Lung microvascular endothelial cell (primary cell): ENCODE data around the gene IKZF1. TPM values are rescaled to one million over a fixed set of nuclear protein-coding genes. Genes with fewer than 3 reads are reported as not detected.

Experiments used
- DNase-seq, 2 donors: peaks; one replicate each; pipeline versions ENCODE4 v3.0.0 to v3.0.0-alpha.2; 2010; ENCODE audit warnings: low read depth in 2 of 2
- total RNA-seq: library from RNA; depleted of rRNA; stranded (reverse); fragments of >200 nt; gene quantifications from 2 replicates; pipeline ENCODE4 v1.2.1, GENCODE V29; 2014

IKZF1 gene
- total RNA-seq, 1 donor from 2014 or later = under 0.01 TPM

- DNase-seq = peak in 1 of 2 donors; percentile 8
Measured at GRCh38 chr7:50449501-50449880, 145.0 kb downstream of the IKZF1 start.

- peak; percentile 78 to 87 for DNase-seq
Measured at GRCh38 chr7:50449881-50450589, 145.5 kb downstream of the IKZF1 start, which contains the start of gene FIGNL1. TSS of gene FIGNL1 (minus strand) at chr7:50450350. CDS start at chr7:50447287, 3,063 bp downstream.

- DNase-seq = no peak
Measured at GRCh38 chr7:50450590-50451032, 146.1 kb downstream of the IKZF1 start.

Other genes with a start within 250 kb of the IKZF1 start
- not detected in 2 replicates for gene ZPBP, start 211.5 kb upstream of the IKZF1 start, total RNA-seq
- gene FIGNL1, start 145.6 kb downstream of the IKZF1 start, total RNA-seq = 11.9 and 20.3 TPM in 2 replicates